Liver (tissue), 9 donors: Measurements from ENCODE around the gene DGKB. TPM values are rescaled to one million over a fixed set of nuclear protein-coding genes. Genes with fewer than 3 reads are reported as not detected.

ENCODE experiments used
- DNase-seq: peaks from one replicate; pipeline ENCODE4 v3.0.0-alpha.2; 2017; ENCODE audit warnings: low spot score
- H3K27ac ChIP-seq, 2 donors: one replicate each; pipeline ENCODE4 v1.7.0; 2013; ENCODE audit warnings: inconsistent platforms in 2 of 2, low read length in 2 of 2, control low read depth in 1 of 2, low read depth in 1 of 2, mild to moderate bottlenecking in 1 of 2
- H3K27me3 ChIP-seq, 4 donors: one replicate each; pipeline versions ENCODE4 v1.6.1 to v1.7.0; 2013; ENCODE audit warnings: low read length in 3 of 4, inconsistent platforms in 1 of 4, mild to moderate bottlenecking in 1 of 4, moderate library complexity in 1 of 4; ENCODE audit not compliant: control insufficient read depth in 4 of 4, insufficient read depth in 4 of 4
- H3K36me3 ChIP-seq, 4 donors: one replicate each; pipeline versions ENCODE4 v1.6.1 to v1.7.0; 2013; ENCODE audit warnings: low read length in 3 of 4, mild to moderate bottlenecking in 3 of 4, low read depth in 1 of 4, moderate library complexity in 1 of 4; ENCODE audit not compliant: control insufficient read depth in 4 of 4, insufficient read depth in 3 of 4
- H3K4me1 ChIP-seq, 4 donors: one replicate each; pipeline versions ENCODE4 v1.6.1 to v1.7.0; 2013; ENCODE audit warnings: low read length in 3 of 4, mild to moderate bottlenecking in 3 of 4, moderate library complexity in 1 of 4; ENCODE audit not compliant: control insufficient read depth in 4 of 4, insufficient read depth in 4 of 4
- H3K4me3 ChIP-seq, 3 donors: one replicate each; pipeline versions ENCODE4 v1.6.1 to v1.7.0; 2013; ENCODE audit warnings: low read length in 3 of 3, control low read depth in 1 of 3, low read depth in 1 of 3, mild to moderate bottlenecking in 1 of 3
- H3K9ac ChIP-seq, 2 donors: one replicate each; pipeline ENCODE4 v1.7.0; 2013; ENCODE audit warnings: low read length in 2 of 2, mild to moderate bottlenecking in 2 of 2, moderate library complexity in 2 of 2, control low read depth in 1 of 2, low read depth in 1 of 2
- H3K9me3 ChIP-seq, 4 donors: one replicate each; pipeline versions ENCODE4 v1.6.1 to v1.7.0; 2013; ENCODE audit warnings: low read length in 3 of 4; ENCODE audit not compliant: control insufficient read depth in 4 of 4
- ATF3 ChIP-seq: IDR thresholded peaks from 2 replicates; pipeline ENCODE4 v1.6.1; 2016; ENCODE audit warnings: antibody characterized with exemption
- EGR1 ChIP-seq, 2 donors: IDR thresholded peaks; 2 replicates each; pipeline ENCODE4 v1.6.1; 2016 to 2018; ENCODE audit warnings: antibody characterized with exemption in 2 of 2, low read depth in 2 of 2
- FOXA1 ChIP-seq: IDR thresholded peaks from 2 replicates; pipeline ENCODE4 v1.6.1; 2016; ENCODE audit warnings: antibody characterized with exemption
- FOXA2 ChIP-seq: IDR thresholded peaks from 2 replicates; pipeline ENCODE4 v1.6.1; 2016; ENCODE audit warnings: antibody characterized with exemption
- GABPA ChIP-seq, 2 donors: IDR thresholded peaks in 1 of 2; conservative IDR thresholded peaks in 1 of 2; 2 replicates each; pipeline ENCODE4 v1.6.1; 2016; ENCODE audit warnings: antibody characterized with exemption in 2 of 2, mild to moderate bottlenecking in 1 of 2, moderate library complexity in 1 of 2
- HNF4A ChIP-seq, 2 donors: conservative IDR thresholded peaks; 2 replicates each; pipeline ENCODE4 v1.6.1; 2016; ENCODE audit warnings: antibody characterized with exemption in 2 of 2, mild to moderate bottlenecking in 2 of 2
- HNF4G ChIP-seq: IDR thresholded peaks from 2 replicates; pipeline ENCODE4 v1.6.1; 2016; ENCODE audit warnings: antibody characterized with exemption
- JUND ChIP-seq, 2 donors: IDR thresholded peaks; 2 replicates each; pipeline ENCODE4 v1.6.1; 2016; ENCODE audit warnings: antibody characterized with exemption in 2 of 2
- NR2F2 ChIP-seq: IDR thresholded peaks from 2 replicates; pipeline ENCODE4 v1.6.1; 2016; ENCODE audit warnings: antibody characterized with exemption
- SP1 ChIP-seq: IDR thresholded peaks from 2 replicates; pipeline ENCODE4 v1.6.1; 2018; ENCODE audit warnings: antibody characterized with exemption, mild to moderate bottlenecking
- TAF1 ChIP-seq: conservative IDR thresholded peaks from 2 replicates; pipeline ENCODE4 v1.6.1; 2016; ENCODE audit warnings: antibody characterized with exemption, mild to moderate bottlenecking
- YY1 ChIP-seq: IDR thresholded peaks from 2 replicates; pipeline ENCODE4 v1.6.1; 2016; ENCODE audit warnings: antibody characterized with exemption, mild to moderate bottlenecking
- WGBS: extraction: QIAGEN DNeasy Blood & Tissue Kit; methylation state at CpG from one replicate; pipeline ENCODE4 v1.1.7; 2013; 5-methylcytosine and 5-hydroxymethylcytosine counted together
- polyA plus RNA-seq, 2 donors: library from polyadenylated mRNA; stranded (reverse) in 1 of 2; unstranded in 1 of 2; fragments of 200-250 nt in 1 of 2; fragments of >200 nt in 1 of 2; fragmentation: Nextera tagmentation in 1 of 2; extraction: Ambion mirVana in 1 of 2; gene quantifications; one replicate each; pipeline versions ENCODE4 v1.2.1 to v1.2.3, GENCODE V29; 2013 to 2015
- total RNA-seq, 2 donors: library from RNA; depleted of rRNA; stranded (reverse); fragments of >200 nt; gene quantifications; one replicate each; pipeline ENCODE4 v1.2.3, GENCODE V29; 2014
- TF ChIP-seq, protein P1 (sequence below): IDR thresholded peaks from 2 replicates; pipeline ENCODE4 v1.6.1; 2016; ENCODE audit warnings: antibody characterized with exemption
- TF ChIP-seq, protein P2 (sequence below): fragments of 150-350 bp; IDR thresholded peaks from 2 replicates; pipeline ENCODE4 v1.5.1; 2017; ENCODE audit warnings: improper control_type of control experiment, low read depth, low read length; ENCODE audit not compliant: missing input control
- donor health status: healthy.
- donor health status: healthy.
- donor health status: healthy.
- donor health status: healthy.
- donor health status: healthy.

DGKB gene
- total and polyA plus RNA-seq, 4 donors: 0.09 to 0.42 TPM; not detected in 2

DNA sequence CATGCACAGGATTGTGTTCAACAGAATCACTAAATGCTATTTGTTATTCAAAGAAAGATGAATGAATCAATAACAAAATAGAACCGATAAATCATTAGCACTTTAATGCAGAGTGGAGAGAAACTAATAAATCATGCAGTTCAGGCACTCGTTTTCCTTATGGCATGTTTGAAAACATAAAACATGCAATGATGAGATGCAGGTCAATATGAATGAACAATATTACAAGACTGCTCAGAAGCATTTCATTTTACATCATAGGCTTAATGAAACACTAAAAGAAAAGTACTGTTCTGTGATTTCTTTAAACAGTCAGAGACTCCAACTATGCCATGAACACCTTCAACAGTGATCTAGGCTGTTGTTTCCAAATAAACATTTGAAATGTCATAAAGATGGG lies 755.0 kb downstream of the DGKB start:
- TF ChIP-seq HNF4G (no peak), YY1 (no peak), ATF3 (no peak), NR2F2 (no peak), JUND (IDR thresholded peaks at IDR 0.05) (no peak), FOXA2 (no peak), HNF4A (conservative IDR thresholded peaks at IDR 0.05) (no peak), EGR1 (IDR thresholded peaks at IDR 0.05; ENCODE audit: low read depth in 2 of 2) (no peak), FOXA1 (no peak), SP1 (no peak)
- TF ChIP-seq, protein P1, sequence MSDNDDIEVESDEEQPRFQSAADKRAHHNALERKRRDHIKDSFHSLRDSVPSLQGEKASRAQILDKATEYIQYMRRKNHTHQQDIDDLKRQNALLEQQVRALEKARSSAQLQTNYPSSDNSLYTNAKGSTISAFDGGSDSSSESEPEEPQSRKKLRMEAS: no peak
- TF ChIP-seq, protein P2, sequence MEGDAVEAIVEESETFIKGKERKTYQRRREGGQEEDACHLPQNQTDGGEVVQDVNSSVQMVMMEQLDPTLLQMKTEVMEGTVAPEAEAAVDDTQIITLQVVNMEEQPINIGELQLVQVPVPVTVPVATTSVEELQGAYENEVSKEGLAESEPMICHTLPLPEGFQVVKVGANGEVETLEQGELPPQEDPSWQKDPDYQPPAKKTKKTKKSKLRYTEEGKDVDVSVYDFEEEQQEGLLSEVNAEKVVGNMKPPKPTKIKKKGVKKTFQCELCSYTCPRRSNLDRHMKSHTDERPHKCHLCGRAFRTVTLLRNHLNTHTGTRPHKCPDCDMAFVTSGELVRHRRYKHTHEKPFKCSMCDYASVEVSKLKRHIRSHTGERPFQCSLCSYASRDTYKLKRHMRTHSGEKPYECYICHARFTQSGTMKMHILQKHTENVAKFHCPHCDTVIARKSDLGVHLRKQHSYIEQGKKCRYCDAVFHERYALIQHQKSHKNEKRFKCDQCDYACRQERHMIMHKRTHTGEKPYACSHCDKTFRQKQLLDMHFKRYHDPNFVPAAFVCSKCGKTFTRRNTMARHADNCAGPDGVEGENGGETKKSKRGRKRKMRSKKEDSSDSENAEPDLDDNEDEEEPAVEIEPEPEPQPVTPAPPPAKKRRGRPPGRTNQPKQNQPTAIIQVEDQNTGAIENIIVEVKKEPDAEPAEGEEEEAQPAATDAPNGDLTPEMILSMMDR: no peak
- no peaks in the 10 kb centered on the region for H3K4me1 ChIP-seq
- 67% methylated on average over 2 of the region's 2 CpGs for WGBS

DNA sequence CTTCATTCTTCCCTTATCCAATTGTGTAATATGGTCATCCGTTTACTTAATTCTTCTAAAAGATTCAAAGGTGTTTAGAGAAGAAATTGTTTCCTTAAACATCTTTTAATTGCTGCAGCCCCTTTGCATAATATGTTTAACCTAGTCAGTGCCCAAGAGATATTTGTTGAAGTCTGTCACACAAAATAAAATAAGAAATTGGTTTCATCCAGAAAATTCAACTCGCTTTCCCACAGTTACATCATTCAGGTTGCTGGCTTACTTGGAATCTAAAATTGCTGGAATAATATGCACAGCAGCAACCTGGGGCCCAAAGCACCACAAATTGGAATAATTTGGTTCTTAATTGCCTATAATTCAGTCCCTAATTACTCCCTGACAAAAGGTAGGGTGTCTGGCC lies 758.0 kb downstream of the DGKB start:
- H3K9ac ChIP-seq: no peak overlapping the region
- no peak overlapping the region for H3K4me3 ChIP-seq
- no peak overlapping the region for H3K27ac ChIP-seq
- no peaks in the 10 kb centered on the region for H3K9me3 ChIP-seq
- TF ChIP-seq TAF1 (no peak), FOXA2 (no peak), GABPA (IDR thresholded peaks at IDR 0.05 in 1 of 2, conservative IDR thresholded peaks at IDR 0.05 in 1 of 2) (no peak), YY1 (no peak), HNF4A (conservative IDR thresholded peaks at IDR 0.05) (no peak)
- TF ChIP-seq, protein P2: no peak
- DNase-seq: no peak
- H3K4me1 ChIP-seq: no peaks in the 10 kb centered on the region
- 93% methylated on average over 2 of the region's 2 CpGs for WGBS
- H3K27me3 ChIP-seq: no peaks in the 10 kb centered on the region
- H3K36me3 ChIP-seq: no peaks in the 10 kb centered on the region

More for the DNA sequence above, 755.0 kb downstream of the DGKB start:
- Histone ChIP-seq H3K9me3 (no peaks in the 10 kb centered on the region), H3K27ac (no peak overlapping the region), H3K9ac (no peak overlapping the region), H3K27me3 (no peaks in the 10 kb centered on the region), H3K36me3 (no peaks in the 10 kb centered on the region), H3K4me3 (no peak overlapping the region)
- DNase-seq: no peak

DNA sequence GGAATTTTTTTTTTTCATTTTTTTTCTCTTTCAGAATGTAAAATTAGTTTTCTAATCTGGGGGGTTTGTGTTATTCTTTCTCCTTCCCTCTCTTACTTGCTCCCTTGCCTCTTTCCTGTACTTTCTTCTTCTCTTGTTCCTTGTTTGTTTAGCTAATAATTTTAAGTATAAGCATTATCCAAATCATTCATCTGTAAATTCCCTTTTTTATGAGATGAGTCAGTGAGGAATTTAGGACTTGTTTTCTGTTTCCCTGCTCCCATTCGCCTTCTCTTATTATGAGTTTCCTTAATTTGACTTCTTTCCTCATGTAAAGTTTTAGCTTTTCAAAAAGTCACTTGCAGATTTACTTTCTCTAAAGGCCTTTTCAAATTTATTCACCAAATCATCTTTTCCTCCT lies 758.4 kb downstream of the DGKB start:
- no peaks in the 10 kb centered on the region for H3K27me3 ChIP-seq
- H3K9ac ChIP-seq: no peak overlapping the region
- WGBS: 92% methylated on average over 1 of the region's 1 CpG
- no peak overlapping the region for H3K27ac ChIP-seq
- H3K36me3 ChIP-seq: no peaks in the 10 kb centered on the region
- DNase-seq: no peak
- TF ChIP-seq HNF4G: no peak
- H3K9me3 ChIP-seq: no peaks in the 10 kb centered on the region
- H3K4me3 ChIP-seq: no peak overlapping the region
- H3K4me1 ChIP-seq: no peaks in the 10 kb centered on the region
